Activated CD8-positive, alpha-beta memory T cell treated with anti-CD3 and anti-CD28 coated beads for 1 hour (primary cell): ENCODE data around the gene FNDC5.

ENCODE experiments used
- DNase-seq, 2 donors: peaks; one replicate each; pipeline ENCODE4 v3.0.0-alpha.2; 2020; ENCODE audit warnings: low read depth in 1 of 2; ENCODE audit errors: extremely low read depth in 1 of 2

The FNDC5 gene

GRCh38 chr1:32885676-32886003 is 14.9 kb upstream of the FNDC5 start:
- no peak for DNase-seq

GRCh38 chr1:32884726-32885125 is 14.0 kb upstream of the FNDC5 start:
- DNase-seq: no peak

- no peak for DNase-seq
Measured at GRCh38 chr1:32884032-32884372, 13.3 kb upstream of the FNDC5 start.

GRCh38 chr1:32883338-32884031 is 12.8 kb upstream of the FNDC5 start:
- no peak for DNase-seq

GRCh38 chr1:32881871-32882850 is 11.4 kb upstream of the FNDC5 start:
- DNase-seq: no peak

- no peak for DNase-seq
Measured at GRCh38 chr1:32881291-32881690, 10.6 kb upstream of the FNDC5 start.

GRCh38 chr1:32878637-32879041 is 7.9 kb upstream of the FNDC5 start:
- DNase-seq: no peak

GRCh38 chr1:32878183-32878582 is 7.5 kb upstream of the FNDC5 start:
- DNase-seq: no peak

- DNase-seq: no peak
Measured at GRCh38 chr1:32877211-32878110, 6.7 kb upstream of the FNDC5 start.

GRCh38 chr1:32876341-32877210 is 5.9 kb upstream of the FNDC5 start:
- no peak for DNase-seq

- DNase-seq: no peak
Measured at GRCh38 chr1:32874860-32875752, 4.4 kb upstream of the FNDC5 start.

- no peak for DNase-seq
Measured at GRCh38 chr1:32873484-32873883, 2.8 kb upstream of the FNDC5 start.

- no peak for DNase-seq
Measured at GRCh38 chr1:32872192-32872460, 1.4 kb upstream of the FNDC5 start.

- no peak for DNase-seq
Measured at GRCh38 chr1:32871364-32872191, 866 bp upstream of the FNDC5 start.

GRCh38 chr1:32869923-32870614 is 643 bp downstream of the FNDC5 start:
- no peak for DNase-seq

- no peak for DNase-seq
Measured at GRCh38 chr1:32868806-32869455, 1.8 kb downstream of the FNDC5 start.

GRCh38 chr1:32868085-32868484 is 2.6 kb downstream of the FNDC5 start:
- DNase-seq: no peak

GRCh38 chr1:32867671-32868070 is 3.0 kb downstream of the FNDC5 start:
- DNase-seq: no peak
